Epidermal melanocyte (primary cell): ENCODE measurements around the gene FIZ1.

Experiments used
- DNase-seq: peaks from one replicate; pipeline ENCODE4 v3.0.0; 2011; ENCODE audit warnings: low spot score; ENCODE audit not compliant: insufficient read length

The FIZ1 gene

GRCh38 chr19:55543567-55543966, 55.8 kb downstream of the FIZ1 start:
- no peak for DNase-seq

DNA sequence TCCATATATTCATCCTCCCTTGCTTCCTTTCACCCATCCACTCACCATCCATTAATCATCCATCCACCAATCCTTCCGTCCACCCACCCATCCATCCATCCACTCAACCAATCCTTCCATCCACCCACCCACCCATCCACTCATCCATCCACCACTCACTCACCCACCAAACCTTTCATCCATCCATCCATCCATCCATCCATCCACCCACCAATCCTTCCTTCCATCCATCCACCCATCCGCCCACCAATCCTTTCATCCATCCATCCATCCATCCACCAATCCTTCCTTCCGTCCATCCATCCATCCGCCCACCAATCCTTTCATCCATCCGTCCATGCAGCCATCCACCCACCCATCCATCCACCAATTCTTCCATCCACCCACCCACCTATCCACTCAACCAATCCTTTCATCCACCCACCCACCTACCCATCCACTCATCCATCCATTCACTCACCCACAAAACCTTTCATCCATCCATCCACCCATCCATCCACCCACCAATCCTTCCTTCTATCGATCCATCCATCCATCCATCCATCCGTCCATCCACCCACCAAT, 56.9 kb downstream of the FIZ1 start:
- no peak for DNase-seq
